Stimulated activated CD4-positive, alpha-beta T cell treated with anti-CD3 and anti-CD28 coated beads, Interleukin-1b, Interleukin-23, amount 100 ng/mL, for 48 hours (primary cell): ENCODE data around the gene PPFIBP2.

ENCODE experiments used
- DNase-seq: peaks from one replicate; pipeline ENCODE4 v3.0.0-alpha.2; 2020

The PPFIBP2 gene

DNA sequence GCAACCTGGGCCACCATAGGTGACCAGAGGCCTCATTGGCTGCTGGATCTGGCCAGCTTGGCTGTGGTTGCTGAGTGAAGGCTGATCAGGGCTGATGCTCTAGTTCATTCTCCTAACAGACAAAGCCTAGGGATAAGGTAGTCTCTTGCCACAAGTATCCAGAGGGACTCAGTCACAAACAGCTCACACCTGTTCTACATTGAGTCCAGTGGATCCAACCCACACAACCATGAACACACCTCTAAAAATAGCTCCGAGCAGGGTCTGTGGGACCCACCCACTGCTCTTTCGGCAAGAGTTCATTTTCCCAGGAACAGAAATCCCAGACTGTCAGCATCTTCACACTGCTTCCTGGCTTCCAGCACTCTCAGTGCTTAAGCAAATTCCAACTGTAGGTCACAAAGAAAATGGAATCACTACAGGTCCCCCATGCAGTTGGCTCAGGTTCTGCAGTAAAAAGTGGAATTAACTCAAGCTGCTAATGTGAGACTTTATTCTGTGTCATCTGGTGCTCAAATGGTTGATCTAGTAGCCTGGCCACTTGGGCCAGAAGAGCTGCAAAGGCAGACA is 67.3 kb downstream of the PPFIBP2 start:
- no peak for DNase-seq

GRCh38 chr11:7582338-7582985 is 68.7 kb downstream of the PPFIBP2 start:
- DNase-seq, result no peak

DNA sequence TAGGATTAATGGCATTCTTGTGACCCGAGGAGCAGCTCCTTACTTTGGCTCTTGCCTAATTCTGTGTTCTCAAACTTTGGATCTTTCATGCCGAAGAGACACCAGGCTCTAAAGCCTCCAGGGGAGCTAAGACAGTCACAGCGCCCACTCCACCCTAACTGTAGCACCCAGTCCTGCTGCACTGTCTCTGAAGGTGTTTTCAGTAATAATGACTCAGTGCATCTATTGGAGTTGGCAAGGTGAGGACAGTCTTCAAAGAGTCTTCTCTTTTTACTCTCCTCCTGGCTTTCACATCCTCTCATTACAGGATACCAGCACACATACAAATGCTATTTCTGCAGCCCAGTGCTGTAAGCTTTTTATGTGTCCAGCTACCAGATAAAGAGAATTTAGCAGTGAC is 69.4 kb downstream of the PPFIBP2 start:
- DNase-seq, result no peak

DNA sequence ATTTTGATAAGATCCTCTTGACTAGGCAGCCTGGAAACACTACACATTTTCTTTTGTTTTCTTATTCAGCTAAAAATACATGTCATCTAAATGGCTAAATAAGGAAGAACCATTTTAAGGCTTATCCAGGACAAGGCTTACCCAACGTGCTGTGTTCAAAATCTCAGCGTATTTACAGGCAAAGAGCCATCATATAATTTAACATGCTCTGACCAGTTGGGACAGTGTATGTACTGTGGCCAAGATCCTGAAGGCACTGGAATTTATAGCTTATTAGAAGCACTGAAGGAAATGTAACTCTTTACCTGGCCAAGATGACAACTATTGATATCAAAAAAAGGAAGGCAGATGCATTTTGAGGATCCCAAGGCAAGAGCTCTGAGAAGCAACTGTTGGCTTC is 71.1 kb downstream of the PPFIBP2 start:
- DNase-seq, result no peak

DNA sequence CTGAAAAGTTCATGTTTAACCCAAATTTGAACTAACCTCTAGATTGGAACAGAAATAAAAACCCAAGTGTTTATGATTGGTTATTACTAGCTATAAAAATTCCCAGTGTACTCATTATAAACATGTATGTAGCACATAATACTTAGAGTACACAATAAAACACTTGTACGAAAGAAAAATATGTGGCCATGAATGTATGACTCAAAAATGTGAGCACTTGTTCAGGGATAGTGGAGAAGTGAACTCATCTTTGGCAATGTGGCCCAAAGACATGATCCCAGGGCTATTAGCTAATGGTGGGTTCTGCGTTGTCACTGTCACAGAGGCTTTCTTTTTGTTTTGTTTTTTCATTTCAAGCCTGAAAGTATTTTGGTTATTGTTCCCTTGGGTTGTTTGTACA is 72.0 kb downstream of the PPFIBP2 start:
- no peak for DNase-seq

DNA sequence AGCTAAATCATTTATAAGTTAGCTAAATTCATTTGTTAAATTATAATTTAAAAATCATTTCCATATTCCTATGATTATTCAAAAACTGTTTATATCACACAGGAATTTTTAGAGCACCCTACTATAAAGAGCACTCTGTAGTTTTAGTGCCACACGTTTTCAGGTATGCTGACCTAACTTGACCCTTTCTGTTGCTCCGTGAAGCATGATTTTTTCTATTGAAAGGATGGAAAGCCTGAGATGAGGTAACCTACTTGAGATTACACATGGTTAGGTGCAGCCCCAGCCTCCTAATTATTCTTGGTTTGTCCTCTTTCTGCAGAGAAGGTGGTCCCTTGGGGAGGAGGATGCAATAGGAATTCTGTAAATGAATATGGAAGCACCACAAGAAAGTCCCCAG is 72.6 kb downstream of the PPFIBP2 start:
- no peak for DNase-seq

DNA sequence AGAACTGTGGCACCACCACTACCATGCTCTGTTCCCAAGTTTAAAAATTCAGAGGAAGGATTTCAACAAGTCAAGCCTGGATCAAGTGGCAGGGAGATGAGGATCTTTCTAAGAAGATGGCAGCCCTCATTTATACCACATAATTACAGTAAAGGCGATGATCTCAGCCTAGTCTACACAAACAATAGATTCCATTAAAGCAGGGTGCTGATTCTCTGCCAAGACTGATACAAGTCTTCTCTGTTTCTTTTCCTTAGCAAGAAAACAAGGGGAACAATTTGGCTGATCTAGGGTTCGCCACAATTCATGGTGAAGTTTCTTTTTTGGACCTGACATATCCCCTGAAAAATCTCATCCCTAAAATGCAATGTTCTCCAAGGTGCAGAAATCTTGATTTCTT is 73.9 kb downstream of the PPFIBP2 start:
- no peak for DNase-seq

DNA sequence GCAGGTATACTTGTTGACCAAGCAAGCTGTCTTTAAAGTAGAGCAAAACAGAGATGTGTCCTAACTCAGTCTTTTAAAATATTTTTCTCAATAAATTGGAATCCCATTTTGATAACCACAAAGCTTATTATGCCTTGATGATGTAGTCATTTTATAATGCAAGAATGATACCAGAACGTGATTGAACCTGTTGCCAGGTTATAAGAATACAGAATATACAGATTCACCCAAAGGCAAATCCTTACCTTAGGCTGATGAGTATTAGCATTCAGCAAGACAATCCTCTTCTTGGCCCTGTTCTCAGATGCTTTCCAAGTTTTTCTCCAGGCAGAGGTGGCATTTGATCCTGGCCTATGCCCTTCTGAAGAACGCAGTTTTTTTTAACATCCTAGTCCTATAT is 76.1 kb downstream of the PPFIBP2 start:
- no peak for DNase-seq

DNA sequence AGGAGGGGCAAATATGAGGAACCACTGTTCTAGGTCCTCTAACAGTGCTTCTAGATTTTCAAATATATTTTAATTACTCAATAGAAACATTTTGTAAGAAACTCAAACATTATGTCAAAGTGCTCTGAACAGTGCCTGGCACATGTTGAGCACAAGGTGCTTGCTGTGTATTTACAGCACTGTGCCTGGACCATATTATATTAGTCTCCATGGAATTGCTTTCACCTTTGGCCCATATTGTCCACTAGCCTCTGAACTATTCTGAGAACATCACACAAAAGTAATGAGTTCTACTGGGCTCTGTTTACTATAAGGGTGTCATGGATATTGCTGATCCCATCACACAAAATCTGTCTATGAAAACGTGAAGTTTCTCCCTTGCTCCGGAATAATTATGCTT is 76.7 kb downstream of the PPFIBP2 start:
- DNase-seq, result no peak

DNA sequence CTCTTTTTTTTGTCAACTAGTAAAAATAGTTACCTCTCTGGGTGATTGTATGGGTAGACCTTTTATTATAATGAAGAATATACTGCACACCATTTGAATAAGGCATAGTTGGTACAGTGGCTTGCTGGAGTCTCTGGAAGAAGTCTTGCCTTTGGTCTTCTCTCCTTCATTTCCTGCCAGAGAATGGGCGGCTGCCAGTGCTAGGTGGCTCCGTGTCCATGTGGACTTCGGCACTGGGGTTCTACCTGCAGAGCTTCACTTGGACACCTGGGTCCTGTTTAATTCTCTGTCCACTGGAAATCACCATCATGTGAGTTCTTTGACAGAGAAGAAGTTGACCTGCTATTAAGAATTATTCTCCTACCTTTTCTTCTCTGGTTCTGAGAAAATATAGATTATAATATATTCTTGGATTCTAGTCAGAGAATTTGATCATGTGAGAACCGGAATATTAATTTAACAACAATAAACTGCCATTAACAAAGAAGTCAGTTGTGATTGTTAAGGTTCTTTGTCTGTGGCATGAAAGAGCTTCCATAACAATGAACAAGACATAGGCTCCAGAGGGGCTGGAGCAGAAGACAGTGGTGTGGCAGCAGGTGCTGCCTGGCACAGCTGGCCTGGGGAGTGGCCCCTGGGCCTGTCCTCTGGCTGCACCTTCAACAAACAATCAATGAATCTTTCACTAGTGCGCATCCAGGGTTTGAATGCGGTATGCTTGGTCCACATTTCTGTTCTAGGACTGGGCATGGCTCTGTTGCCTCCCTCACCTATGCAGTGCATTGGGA is 77.5 kb downstream of the PPFIBP2 start:
- no peak for DNase-seq

- DNase-seq, result no peak
Observed at GRCh38 chr11:7591987-7592386, 78.2 kb downstream of the PPFIBP2 start.

DNA sequence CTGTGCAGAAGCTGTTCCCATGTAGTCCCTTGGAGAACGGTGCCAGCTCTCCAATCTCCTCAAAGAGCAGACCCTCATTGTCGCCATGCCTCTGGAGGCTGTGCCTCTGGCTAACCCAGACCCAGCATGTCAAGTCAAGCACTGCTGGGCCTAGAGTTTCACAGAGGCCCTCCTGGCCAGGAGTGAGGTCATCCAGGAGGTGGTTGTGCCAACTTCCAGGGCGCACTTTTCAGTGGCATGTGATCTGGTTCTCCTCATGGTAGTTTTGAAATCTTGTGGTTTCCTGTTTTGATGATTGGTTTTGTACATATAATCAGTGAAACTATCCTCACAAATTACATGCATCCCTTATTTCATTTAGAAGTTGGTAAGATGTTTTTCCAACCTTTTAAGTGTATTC is 78.9 kb downstream of the PPFIBP2 start:
- no peak for DNase-seq

- no peak for DNase-seq
Observed at GRCh38 chr11:7593481-7593880, 79.7 kb downstream of the PPFIBP2 start.

GRCh38 chr11:7595016-7595866 is 81.4 kb downstream of the PPFIBP2 start:
- no peak for DNase-seq

DNA sequence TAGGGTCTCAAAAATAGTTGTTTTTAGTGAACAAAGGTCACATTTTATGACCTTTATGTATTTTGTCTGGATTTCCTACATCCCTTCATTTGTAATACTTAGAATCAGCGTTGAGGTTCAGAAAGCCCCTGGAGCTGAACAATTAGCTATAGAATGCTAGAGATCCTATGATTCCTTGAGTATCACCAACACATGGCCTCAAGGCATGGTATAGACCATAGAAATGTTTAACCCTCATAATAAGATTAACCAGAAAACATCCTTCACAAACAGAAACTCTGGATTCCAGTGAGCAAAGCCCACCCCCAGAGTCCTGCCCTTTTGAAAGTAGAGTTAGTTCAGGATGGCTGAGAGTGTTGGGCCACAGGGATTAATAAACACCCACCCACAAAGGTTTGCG is 82.2 kb downstream of the PPFIBP2 start:
- DNase-seq, result no peak

- DNase-seq, result no peak
Observed at GRCh38 chr11:7596975-7597391, 83.2 kb downstream of the PPFIBP2 start.

DNA sequence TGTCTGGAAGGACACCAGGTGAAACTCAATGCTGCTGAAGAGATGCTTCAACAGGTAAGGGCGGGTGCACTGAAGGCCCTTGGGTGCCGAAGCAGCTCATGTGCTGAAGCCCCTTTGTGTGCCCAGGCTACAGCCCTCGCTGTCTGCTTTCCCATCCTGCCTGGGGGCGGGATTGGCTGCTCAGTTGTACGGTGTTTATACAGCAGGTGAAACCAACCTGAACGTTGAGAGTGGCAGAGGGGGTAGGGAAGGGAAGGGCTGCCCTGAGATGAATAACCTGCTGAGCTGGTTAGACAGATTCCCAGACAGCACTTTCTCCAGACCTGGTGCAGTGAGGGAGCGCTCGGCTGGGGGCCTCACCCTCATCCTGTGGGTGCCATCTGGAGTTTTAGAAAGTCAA is 83.8 kb downstream of the PPFIBP2 start:
- no peak for DNase-seq

GRCh38 chr11:7599209-7599608 is 85.4 kb downstream of the PPFIBP2 start:
- no peak for DNase-seq

- DNase-seq, result no peak
Observed at GRCh38 chr11:7600205-7600775, 86.5 kb downstream of the PPFIBP2 start.

- no peak for DNase-seq
Observed at GRCh38 chr11:7603031-7603781, 89.4 kb downstream of the PPFIBP2 start.

DNA sequence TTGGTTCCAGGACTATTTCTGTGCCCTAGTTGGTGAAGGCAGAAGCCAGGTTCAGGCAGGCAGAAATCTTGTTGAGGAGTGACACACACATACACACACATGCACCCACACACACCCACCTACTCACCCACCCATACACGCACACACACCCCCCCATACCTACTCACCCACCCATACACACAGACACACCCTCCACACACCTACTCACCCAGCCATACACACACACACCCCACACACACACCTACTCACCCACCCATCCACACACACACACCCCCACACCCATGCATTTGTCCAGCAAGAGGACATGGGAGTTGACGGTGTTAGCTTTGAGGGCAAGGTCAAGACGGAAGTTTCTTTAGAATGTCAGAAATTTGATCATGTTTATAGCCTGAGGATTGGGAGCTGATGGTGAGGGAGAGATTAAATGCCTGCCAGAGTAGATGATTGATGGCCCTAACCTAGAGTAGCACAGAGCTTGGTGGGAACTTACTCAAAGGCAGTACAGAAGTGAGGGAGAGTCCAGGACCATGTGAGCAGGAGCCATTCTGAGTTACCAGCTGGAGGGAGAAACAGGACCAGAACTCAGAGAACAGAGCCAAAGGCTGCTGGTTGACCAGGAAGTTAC is 90.6 kb downstream of the PPFIBP2 start:
- DNase-seq, result no peak
